Activated T-helper 9 cell treated with anti-CD3 and anti-CD28 coated beads, Interleukin-2, amount 50 U/mL, for 16 hours (primary cell): ENCODE measurements around the gene SLC39A11.
"Not testable (repeated sequence)": the region's sequence is repeated elsewhere in the genome, so short reads cannot be mapped to it uniquely, and the experiment has no call there.

Source experiments
- DNase-seq: peaks from one replicate; pipeline ENCODE4 v3.0.0-alpha.2; 2020; ENCODE audit warnings: low read depth

The SLC39A11 gene

GRCh38 chr17:72656130-72656763, 436.2 kb downstream of the SLC39A11 start:
- no peak for DNase-seq

GRCh38 chr17:72654706-72655105, 437.8 kb downstream of the SLC39A11 start:
- DNase-seq: no peak

GRCh38 chr17:72651988-72652387, 440.5 kb downstream of the SLC39A11 start:
- no peak for DNase-seq

- DNase-seq: no peak
Observed at GRCh38 chr17:72648702-72649101, 443.8 kb downstream of the SLC39A11 start.

- no peak for DNase-seq
Observed at GRCh38 chr17:72646176-72646575, 446.3 kb downstream of the SLC39A11 start.

- DNase-seq: no peak
Observed at GRCh38 chr17:72644492-72644891, 448.0 kb downstream of the SLC39A11 start.

- DNase-seq: no peak
Observed at GRCh38 chr17:72643575-72644216, 448.8 kb downstream of the SLC39A11 start.

GRCh38 chr17:72642720-72643119, 449.8 kb downstream of the SLC39A11 start:
- no peak for DNase-seq

- no peak for DNase-seq
Observed at GRCh38 chr17:72640415-72641165, 451.9 kb downstream of the SLC39A11 start.

- DNase-seq: no peak
Observed at GRCh38 chr17:72639711-72640110, 452.8 kb downstream of the SLC39A11 start.

- not testable (repeated sequence) for DNase-seq
Observed at GRCh38 chr17:72638932-72639331, 453.6 kb downstream of the SLC39A11 start.

- no peak for DNase-seq
Observed at GRCh38 chr17:72635034-72635635, 457.4 kb downstream of the SLC39A11 start.

- DNase-seq: no peak
Observed at GRCh38 chr17:72634621-72635020, 457.9 kb downstream of the SLC39A11 start.

- no peak for DNase-seq
Observed at GRCh38 chr17:72631949-72632684, 460.4 kb downstream of the SLC39A11 start.

- no peak for DNase-seq
Observed at GRCh38 chr17:72631568-72631948, 460.9 kb downstream of the SLC39A11 start.

GRCh38 chr17:72624652-72625051, 467.8 kb downstream of the SLC39A11 start:
- no peak for DNase-seq

- DNase-seq: no peak
Observed at GRCh38 chr17:72624226-72624625, 468.3 kb downstream of the SLC39A11 start.

- no peak for DNase-seq
Observed at GRCh38 chr17:72622661-72623433, 469.6 kb downstream of the SLC39A11 start.

- no peak for DNase-seq
Observed at GRCh38 chr17:72619976-72620650, 472.4 kb downstream of the SLC39A11 start.

- no peak for DNase-seq
Observed at GRCh38 chr17:72618001-72618509, 474.4 kb downstream of the SLC39A11 start.
